K562 (cell line): ENCODE results near the gene MRPL33.

ENCODE experiments used
- CBX3 ChIP-seq, 2 experiments: IDR thresholded peaks; 1 replicate in 1 of 2; 2 replicates in 1 of 2; pipeline ENCODE4 v1.6.1; 2012; ENCODE audit warnings: inconsistent platforms in 2 of 2, low read length in 2 of 2, borderline replicate concordance in 1 of 2, control low read depth in 1 of 2
- CREB5 ChIP-seq: fragments of 250-450 bp; sonication (Bioruptor Pico); IDR thresholded peaks from 2 replicates; pipeline ENCODE4 v1.5.0; 2020; ENCODE audit warnings: mild to moderate bottlenecking
- HDGF ChIP-seq: fragments of 450-650 bp; IDR thresholded peaks from 2 replicates; pipeline ENCODE4 v1.6.1; 2016
- POLR2A ChIP-seq: fragments of 450-650 bp; conservative IDR thresholded peaks from 2 replicates; pipeline ENCODE4 v1.6.1; 2016
- ZBTB26 ChIP-seq: fragments of 450-650 bp; formaldehyde crosslinking; IDR thresholded peaks from 2 replicates; pipeline ENCODE4 v1.4.0; 2022; ENCODE audit warnings: missing genetic modification characterization
- ZNF561 ChIP-seq: fragments of 450-650 bp; formaldehyde crosslinking; conservative IDR thresholded peaks from 2 replicates; pipeline ENCODE4 v1.4.0; 2020; ENCODE audit warnings: mild to moderate bottlenecking, moderate library complexity

DNA sequence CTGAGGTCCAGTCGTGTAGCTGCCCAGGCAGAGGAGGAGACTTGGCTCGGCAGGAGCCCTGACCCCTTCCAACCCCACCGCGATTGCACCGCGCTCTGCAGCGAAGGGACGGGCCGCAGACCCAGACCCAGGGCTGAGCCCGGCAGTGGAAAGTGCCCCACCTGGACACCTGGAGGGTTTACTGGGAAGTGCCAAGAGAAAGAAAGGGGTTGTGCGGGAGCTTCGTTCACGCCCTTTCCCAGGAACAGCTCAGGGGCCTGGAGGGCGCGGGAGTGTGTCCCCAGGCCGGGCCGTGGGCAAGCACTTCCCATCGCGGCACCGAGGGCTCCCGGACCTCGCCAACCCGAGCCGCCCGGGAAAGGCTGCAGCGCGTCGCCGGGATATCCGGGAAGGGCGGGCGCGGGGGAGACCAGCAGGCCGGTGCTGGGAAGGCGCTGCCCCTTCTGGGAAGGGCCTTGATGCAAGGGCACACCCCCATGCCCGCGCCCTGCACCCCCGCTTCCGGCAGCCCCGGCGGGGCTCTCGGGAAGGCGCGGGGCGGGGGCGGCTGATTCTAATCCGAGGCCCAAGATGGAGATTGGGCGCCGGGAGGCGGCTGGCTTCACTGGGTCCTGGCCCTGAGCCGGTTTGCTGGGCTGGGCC lies 36.1 kb upstream of the MRPL33 start:
- TF ChIP-seq CBX3 (IDR thresholded peaks at IDR 0.05; ENCODE audit: borderline replicate concordance in 1 of 2, low read length in 2 of 2) (no peak), POLR2A (no peak), CREB5 (CRISPR knock-in tag) (no peak), HDGF (no peak), ZNF561 (CRISPR knock-in tag) (no peak), ZBTB26 (CRISPR knock-in tag) (no peak)
